GM21737 (cell line): ENCODE data around the gene EMCN.

Source experiments
- ATAC-seq: cut with Tn5 transposase; IDR thresholded peaks from one replicate; pipeline ENCODE4 v1.9.1; 2021; ENCODE audit warnings: mild to moderate bottlenecking, moderate library complexity; ENCODE audit not compliant: unreplicated experiment

The EMCN gene

GRCh38 chr4:100493756-100494155, 24.1 kb downstream of the EMCN start:
- no peak for ATAC-seq

- no peak for ATAC-seq
Measured at GRCh38 chr4:100492129-100492528, 25.7 kb downstream of the EMCN start.

DNA sequence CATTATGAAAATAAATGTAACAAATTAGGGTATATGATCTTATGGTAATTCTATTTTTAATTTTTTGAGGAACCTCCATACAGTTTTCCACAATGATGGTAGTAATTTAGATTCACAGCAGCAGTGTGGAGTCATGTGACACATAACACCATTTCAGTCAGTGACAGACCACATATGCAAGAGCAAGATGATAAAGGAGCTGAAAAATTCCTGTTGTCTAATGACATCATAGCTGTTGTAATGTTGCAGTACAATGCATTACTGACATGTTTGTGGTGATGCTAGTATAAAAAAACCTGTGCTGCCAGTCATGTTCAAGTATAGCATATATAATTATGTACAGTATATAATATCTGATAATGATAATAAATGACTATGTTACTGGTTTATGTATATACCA, 28.5 kb downstream of the EMCN start:
- no peak for ATAC-seq

- no peak for ATAC-seq
Measured at GRCh38 chr4:100486496-100486895, 31.3 kb downstream of the EMCN start.

GRCh38 chr4:100483796-100484195, 34.0 kb downstream of the EMCN start:
- no peak for ATAC-seq

DNA sequence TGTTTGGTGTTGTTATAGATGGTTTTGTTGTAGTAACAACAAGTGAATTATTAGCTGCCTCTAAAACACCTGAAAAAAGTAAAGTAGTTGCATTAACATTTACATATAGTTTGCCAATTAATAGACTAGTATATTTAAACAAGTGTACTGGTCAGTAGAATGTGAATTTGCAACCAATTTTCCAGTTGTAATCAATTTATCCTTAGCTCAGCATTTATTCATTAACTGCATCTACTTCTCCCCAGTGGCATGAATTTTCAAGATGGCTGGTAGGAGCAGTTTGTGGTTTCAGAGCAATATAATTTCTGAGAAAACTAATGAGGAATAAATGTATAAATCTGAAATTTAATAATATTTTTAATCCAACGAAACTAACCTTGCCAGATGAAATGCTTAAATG, 37.9 kb downstream of the EMCN start:
- no peak for ATAC-seq

- ATAC-seq = no peak
Measured at GRCh38 chr4:100469555-100469954, 48.3 kb downstream of the EMCN start.

- ATAC-seq = no peak
Measured at GRCh38 chr4:100466501-100466900, 51.3 kb downstream of the EMCN start.

DNA sequence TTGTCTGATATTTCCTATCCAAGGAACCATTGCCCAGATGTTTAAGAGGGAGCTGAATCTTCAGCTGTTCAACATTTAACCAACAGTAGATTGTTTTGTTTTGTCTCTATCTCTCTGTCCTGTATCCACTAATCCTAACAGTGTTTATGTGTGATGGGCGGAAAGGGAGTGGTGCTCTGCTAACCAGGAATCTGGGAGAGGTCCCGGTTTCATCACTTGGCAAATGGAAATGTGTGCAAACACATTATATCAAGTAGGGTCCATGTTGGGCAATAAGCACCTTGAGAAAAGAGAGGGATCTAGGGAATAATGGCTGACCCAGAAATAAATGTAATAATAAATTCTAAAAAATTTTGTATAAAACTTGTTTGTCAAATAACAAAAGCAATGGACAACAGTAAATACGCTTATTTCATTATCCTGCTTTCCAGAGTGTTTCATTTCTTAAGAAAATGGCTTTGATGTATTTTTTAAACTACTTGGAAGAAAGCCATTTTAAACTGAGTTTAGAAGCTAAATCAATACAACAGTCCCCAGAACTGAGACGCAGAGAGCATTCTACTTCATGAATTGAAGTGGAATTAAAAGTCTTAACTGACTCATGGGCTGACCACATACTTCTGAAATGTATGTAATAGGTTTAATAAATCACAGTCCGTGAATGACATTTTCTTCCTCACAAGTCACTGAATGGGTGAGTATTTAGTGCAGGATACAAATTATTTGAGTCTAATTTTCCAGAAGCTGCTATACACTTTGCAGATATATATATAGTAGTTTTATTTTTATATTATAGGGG, 55.8 kb downstream of the EMCN start:
- ATAC-seq = no peak

DNA sequence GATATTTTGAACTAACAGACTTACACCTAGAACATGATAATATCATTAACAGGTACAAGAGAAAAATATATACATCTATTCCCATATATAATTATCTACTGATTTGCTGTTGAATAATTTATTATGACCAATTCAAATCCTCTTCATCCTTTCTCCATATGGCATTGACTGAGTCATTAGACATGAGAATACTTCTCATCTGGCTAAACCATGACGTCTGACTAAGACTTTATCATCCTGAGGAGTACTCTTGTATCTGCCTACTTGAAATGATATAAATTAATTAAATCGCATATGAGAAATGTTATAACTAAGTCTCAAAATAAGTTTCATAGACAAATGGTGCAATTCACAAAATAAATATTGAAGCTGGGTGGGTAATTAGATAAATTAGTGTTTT, 67.4 kb downstream of the EMCN start:
- no peak for ATAC-seq

GRCh38 chr4:100431416-100431815, 86.4 kb downstream of the EMCN start:
- ATAC-seq = no peak

GRCh38 chr4:100430451-100430850, 87.4 kb downstream of the EMCN start:
- ATAC-seq = no peak

DNA sequence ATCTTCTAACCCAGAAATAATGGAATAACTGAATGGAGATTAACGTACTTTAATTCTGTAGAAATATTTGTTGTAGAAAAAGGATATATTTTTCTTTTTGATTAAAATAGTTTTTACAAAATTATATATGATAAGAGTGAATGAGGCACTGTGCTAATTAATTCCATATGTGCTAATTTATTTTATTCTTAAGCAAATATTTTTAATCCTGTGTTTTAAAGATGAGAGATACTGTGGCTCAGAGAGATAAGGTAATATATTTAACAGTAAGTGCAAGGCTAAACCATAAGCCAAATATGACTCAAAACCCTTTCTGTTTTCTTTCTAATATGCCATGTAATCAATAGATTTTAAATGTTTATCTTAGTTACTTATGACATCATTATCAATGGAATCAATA, 88.2 kb downstream of the EMCN start:
- ATAC-seq = no peak

GRCh38 chr4:100428051-100428450, 89.8 kb downstream of the EMCN start:
- no peak for ATAC-seq

GRCh38 chr4:100424376-100424775, 93.4 kb downstream of the EMCN start:
- ATAC-seq = no peak

- ATAC-seq = no peak
Measured at GRCh38 chr4:100422894-100423293, 94.9 kb downstream of the EMCN start.

DNA sequence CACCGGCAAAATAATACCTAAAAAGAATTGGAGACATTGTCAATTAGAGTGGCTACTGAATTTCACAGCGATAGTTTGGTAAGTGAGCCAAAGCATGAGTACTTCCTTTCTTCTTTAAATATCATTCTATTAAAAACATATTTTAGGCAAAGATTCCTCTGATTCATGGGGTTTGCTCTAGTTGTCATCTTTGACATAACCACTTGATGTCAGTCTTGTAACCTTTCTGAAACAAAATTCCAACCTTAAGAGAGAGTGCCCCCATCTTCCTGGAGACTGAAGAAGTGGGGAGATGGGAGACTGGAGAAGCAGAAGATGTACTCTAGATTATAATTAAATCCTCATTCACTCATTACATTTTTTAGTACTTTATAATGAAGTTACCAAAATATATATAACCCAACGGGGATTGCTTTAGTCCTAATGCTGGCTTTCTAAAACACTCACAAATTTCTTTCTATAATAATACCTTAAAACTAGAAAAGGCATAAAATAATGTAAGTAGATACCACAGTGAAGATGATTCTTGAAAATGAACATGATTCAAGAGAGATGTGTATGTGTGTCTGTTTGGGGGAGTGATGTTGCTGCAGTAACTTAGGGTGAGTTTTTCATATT, 96.4 kb downstream of the EMCN start:
- ATAC-seq = no peak

GRCh38 chr4:100420571-100420970, 97.3 kb downstream of the EMCN start:
- ATAC-seq = no peak

- no peak for ATAC-seq
Measured at GRCh38 chr4:100417565-100417964, 100.3 kb downstream of the EMCN start.

DNA sequence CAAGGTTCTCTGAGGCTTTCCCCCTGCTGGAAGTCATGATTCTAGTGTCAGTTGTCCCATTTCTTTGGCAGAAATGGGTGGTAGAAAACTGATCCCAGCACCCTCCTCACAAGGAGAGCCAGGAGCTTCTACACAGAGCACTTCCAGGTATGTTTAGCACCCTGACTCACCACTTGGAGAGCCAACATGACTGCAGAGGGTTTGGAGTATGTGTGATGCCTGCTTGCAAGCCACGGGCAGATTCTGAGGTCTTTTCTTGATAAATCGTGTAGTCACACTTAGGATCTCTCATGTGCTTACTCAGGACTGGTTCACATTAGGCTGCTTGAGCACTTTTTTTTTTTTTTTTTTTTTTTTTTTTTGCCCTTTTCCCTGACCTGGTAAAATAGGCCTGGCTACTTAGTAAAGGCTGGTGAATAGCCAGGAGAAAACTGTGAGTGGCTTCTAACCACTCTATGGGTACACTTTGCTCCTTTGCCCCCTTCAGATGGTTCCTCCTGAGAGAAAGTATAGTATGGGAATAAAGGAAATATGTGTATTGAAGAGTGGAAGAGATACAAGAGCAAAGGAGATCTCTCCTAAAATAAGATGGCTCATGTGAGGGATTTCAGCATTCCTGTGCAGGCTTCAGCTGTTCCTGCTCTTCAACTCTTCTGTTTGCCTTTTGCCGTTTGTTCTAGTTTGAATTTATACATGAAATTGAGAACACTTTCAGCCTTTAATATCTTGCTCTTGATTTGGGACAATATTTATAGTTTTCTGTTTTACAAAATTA, 103.6 kb downstream of the EMCN start:
- no peak for ATAC-seq

- ATAC-seq = no peak
Measured at GRCh38 chr4:100391863-100392262, 126.0 kb downstream of the EMCN start.

- no peak for ATAC-seq
Measured at GRCh38 chr4:100391086-100391485, 126.7 kb downstream of the EMCN start.
